ENCODE data around the gene METTL16.

DNA sequence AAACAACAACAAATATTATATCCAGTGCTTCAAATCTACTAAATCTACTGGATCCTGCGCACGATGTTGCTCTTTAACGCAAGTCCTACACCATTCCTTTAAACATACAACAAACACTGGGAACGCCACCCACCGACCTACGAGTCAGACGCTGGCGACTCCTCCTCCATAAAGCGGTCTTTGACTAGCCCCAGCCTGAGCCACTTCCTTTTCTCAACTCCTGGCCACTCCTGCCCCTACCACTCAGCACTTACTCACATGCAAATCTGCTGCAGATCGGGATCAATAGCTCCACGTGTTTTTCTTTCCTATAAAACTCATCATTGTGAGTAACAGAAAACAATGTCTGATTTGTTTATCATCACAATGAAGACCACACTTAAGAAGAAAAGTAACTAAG, 78.0 kb downstream of the METTL16 start:
- TF ChIP-seq NFIC (IDR thresholded peaks at IDR 0.05; ENCODE audit: borderline replicate concordance) (no peak), CHD2 (IDR thresholded peaks at IDR 0.05; ENCODE audit: low read length, partially characterized antibody) (no peak), ELF1 (IDR thresholded peaks at IDR 0.05) (no peak), NRF1 (IDR thresholded peaks at IDR 0.05; ENCODE audit: low read depth, low read length) (no peak), SMC3 (IDR thresholded peaks at IDR 0.05; ENCODE audit: low read depth, low read length) (no peak), POLR2AphosphoS5 (IDR thresholded peaks at IDR 0.05; ENCODE audit: low read depth, low read length) (no peak), JUND (IDR thresholded peaks at IDR 0.05) (no peak)
- TF ChIP-seq, protein P1, sequence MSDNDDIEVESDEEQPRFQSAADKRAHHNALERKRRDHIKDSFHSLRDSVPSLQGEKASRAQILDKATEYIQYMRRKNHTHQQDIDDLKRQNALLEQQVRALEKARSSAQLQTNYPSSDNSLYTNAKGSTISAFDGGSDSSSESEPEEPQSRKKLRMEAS (IDR thresholded peaks at IDR 0.05; ENCODE audit: low read depth): no peak
- TF ChIP-seq, protein P2, sequence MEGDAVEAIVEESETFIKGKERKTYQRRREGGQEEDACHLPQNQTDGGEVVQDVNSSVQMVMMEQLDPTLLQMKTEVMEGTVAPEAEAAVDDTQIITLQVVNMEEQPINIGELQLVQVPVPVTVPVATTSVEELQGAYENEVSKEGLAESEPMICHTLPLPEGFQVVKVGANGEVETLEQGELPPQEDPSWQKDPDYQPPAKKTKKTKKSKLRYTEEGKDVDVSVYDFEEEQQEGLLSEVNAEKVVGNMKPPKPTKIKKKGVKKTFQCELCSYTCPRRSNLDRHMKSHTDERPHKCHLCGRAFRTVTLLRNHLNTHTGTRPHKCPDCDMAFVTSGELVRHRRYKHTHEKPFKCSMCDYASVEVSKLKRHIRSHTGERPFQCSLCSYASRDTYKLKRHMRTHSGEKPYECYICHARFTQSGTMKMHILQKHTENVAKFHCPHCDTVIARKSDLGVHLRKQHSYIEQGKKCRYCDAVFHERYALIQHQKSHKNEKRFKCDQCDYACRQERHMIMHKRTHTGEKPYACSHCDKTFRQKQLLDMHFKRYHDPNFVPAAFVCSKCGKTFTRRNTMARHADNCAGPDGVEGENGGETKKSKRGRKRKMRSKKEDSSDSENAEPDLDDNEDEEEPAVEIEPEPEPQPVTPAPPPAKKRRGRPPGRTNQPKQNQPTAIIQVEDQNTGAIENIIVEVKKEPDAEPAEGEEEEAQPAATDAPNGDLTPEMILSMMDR (IDR thresholded peaks at IDR 0.05): no peak

All from SK-N-SH (cell line).